Measurements from ENCODE around the gene PID1. TPM values are rescaled to one million over a fixed set of nuclear protein-coding genes. Genes with fewer than 3 reads are reported as not detected.

PID1 gene
- total RNA-seq, 2 donors from 2014 or later, result 13.0 to 13.8 TPM

DNA sequence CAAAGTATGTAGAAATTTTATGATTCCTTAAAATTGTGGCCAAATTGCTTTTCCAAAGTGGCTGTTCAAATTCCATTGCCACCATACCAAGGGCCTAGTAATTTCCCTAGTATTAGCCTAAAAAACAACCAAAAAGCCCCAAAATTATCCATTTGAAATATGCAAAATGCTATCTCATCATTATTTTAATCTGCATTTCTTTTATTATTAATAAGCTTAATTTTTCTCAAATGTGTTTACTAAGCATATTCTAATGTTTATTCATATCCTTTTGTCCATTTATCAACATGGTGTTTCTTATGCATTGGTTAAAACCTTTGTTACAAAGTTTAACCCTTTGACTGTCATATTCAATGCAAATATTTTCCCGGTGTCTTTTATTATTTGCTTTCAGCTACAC lies 48.0 kb downstream of the PID1 start:
- intact Hi-C loops (cut with DNase I), result no loop called here
- no peak for ATAC-seq
- no peaks in the 10 kb centered on the region for H3K27me3 ChIP-seq
- H3K4me1 ChIP-seq, result peaks cover 6% of the 10 kb centered on the region
- H3K36me3 ChIP-seq (replicated peaks in 1 of 2; ENCODE audit: insufficient read depth in 1 of 2, low read depth in 2 of 2), result no peaks in the 10 kb centered on the region
- 95 to 96% methylated on average over 1 of the region's 1 CpG for WGBS, 2 donors
- DNase-seq, result no peak
- H3K27ac ChIP-seq, result no peak overlapping the region
- TF ChIP-seq POLR2A (IDR thresholded peaks at IDR 0.05), result no peak
- H3K9me3 ChIP-seq, result no peaks in the 10 kb centered on the region
- no peak overlapping the region for H3K4me3 ChIP-seq

DNA sequence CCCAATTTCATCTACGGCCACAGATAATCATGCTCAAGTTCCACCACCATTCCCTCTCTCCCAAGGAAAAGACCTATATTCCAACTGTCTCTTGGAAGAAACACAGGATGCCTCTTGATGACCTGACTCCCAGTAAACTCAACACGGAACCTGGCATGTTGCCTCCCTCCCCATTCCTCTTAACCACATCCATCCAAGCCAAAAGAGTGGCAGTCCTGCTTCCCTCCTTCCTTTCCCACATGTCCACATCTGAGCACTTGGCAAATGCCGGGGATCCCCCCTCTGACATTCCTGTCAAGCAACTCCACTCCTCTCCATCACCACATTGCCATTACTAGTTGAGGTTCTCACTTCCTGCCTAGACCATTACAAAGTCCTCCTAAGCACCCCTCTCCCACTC lies 49.4 kb downstream of the PID1 start:
- H3K9me3 ChIP-seq, result no peaks in the 10 kb centered on the region
- WGBS, 2 donors, result 84% methylated on average over 3 of the region's 3 CpGs
- ATAC-seq (no peak), DNase-seq (no peak)
- TF ChIP-seq, protein P1, sequence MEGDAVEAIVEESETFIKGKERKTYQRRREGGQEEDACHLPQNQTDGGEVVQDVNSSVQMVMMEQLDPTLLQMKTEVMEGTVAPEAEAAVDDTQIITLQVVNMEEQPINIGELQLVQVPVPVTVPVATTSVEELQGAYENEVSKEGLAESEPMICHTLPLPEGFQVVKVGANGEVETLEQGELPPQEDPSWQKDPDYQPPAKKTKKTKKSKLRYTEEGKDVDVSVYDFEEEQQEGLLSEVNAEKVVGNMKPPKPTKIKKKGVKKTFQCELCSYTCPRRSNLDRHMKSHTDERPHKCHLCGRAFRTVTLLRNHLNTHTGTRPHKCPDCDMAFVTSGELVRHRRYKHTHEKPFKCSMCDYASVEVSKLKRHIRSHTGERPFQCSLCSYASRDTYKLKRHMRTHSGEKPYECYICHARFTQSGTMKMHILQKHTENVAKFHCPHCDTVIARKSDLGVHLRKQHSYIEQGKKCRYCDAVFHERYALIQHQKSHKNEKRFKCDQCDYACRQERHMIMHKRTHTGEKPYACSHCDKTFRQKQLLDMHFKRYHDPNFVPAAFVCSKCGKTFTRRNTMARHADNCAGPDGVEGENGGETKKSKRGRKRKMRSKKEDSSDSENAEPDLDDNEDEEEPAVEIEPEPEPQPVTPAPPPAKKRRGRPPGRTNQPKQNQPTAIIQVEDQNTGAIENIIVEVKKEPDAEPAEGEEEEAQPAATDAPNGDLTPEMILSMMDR (IDR thresholded peaks at IDR 0.05), result no peak
- no peak for TF ChIP-seq POLR2A (IDR thresholded peaks at IDR 0.05)
- intact Hi-C loops (cut with DNase I), result no loop called here
- no peaks in the 10 kb centered on the region for H3K36me3 ChIP-seq (replicated peaks in 1 of 2; ENCODE audit: insufficient read depth in 1 of 2, low read depth in 2 of 2)
- no peaks in the 10 kb centered on the region for H3K27me3 ChIP-seq
- no peak overlapping the region for H3K4me3 ChIP-seq
- peaks cover 6% of the 10 kb centered on the region for H3K4me1 ChIP-seq
- no peak overlapping the region for H3K27ac ChIP-seq

DNA sequence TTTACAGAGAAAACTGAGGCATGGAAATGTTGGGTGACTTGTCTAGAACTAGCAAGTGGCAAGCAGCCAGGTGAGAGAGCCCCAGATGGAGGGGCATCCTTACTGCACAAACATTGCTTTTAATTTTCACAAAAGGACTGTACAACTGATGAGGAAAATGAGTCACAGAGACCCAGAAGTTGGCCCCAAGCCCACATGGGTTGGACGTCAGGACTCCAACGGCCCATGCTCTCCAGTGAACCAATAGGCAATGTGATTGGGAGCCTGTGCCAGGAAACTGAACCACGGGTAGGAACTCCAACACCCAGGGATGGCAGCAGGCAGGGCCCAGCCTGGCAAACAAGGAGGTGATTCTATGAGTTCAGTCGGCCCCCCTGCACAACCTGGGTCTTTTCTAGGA lies 50.8 kb downstream of the PID1 start:
- intact Hi-C loops (cut with DNase I), result no loop called here
- Histone ChIP-seq H3K4me1 (peaks cover 6% of the 10 kb centered on the region), H3K4me3 (no peak overlapping the region), H3K27me3 (no peaks in the 10 kb centered on the region), H3K27ac (no peak overlapping the region), H3K9me3 (no peaks in the 10 kb centered on the region), H3K36me3 (replicated peaks in 1 of 2; ENCODE audit: insufficient read depth in 1 of 2, low read depth in 2 of 2) (no peaks in the 10 kb centered on the region)
- DNase-seq (no peak), ATAC-seq (no peak)
- WGBS, 2 donors, result 78 to 85% methylated on average over 4 of the region's 4 CpGs
- TF ChIP-seq POLR2A (IDR thresholded peaks at IDR 0.05), result no peak
- TF ChIP-seq, protein P1 (IDR thresholded peaks at IDR 0.05), result no peak

DNA sequence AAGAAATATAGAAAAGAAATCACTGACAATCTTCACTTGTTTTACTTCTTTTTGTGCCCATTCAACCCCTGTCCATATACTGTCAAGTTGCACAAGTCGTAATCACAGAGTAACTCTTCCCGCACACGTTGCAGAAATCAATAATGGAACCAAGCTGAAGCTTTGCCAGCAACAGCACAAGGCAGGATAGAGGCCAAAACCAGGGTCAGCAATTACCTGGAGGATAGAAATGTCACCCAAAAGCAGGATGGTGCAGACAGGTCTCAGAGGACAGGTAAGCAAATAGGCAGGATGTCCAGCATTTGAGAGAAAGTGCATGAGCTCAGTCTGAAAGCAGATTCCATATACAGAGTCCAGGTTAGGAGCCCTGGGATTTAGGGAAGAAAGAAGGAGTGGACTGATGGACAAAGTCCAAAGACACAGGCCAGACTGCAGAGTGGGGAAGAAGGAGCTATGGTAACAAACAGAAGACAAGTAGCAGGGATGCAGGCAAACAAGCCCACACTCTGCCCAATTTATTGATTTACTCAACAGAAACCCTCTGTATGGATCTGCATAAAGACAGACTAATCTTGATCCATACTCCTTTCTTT lies 52.7 kb downstream of the PID1 start:
- Histone ChIP-seq H3K4me3 (no peak overlapping the region), H3K27ac (no peak overlapping the region), H3K27me3 (no peaks in the 10 kb centered on the region), H3K9me3 (no peaks in the 10 kb centered on the region), H3K4me1 (peaks cover 6% of the 10 kb centered on the region), H3K36me3 (replicated peaks in 1 of 2; ENCODE audit: insufficient read depth in 1 of 2, low read depth in 2 of 2) (no peaks in the 10 kb centered on the region)
- TF ChIP-seq, protein P1 (IDR thresholded peaks at IDR 0.05), result no peak
- TF ChIP-seq POLR2A (IDR thresholded peaks at IDR 0.05), result no peak
- ATAC-seq, result no peak
- WGBS, 2 donors, result 9 to 12% methylated on average over 3 of the region's 3 CpGs
- intact Hi-C loops (cut with DNase I), result no loop called here
- no peak for DNase-seq

DNA sequence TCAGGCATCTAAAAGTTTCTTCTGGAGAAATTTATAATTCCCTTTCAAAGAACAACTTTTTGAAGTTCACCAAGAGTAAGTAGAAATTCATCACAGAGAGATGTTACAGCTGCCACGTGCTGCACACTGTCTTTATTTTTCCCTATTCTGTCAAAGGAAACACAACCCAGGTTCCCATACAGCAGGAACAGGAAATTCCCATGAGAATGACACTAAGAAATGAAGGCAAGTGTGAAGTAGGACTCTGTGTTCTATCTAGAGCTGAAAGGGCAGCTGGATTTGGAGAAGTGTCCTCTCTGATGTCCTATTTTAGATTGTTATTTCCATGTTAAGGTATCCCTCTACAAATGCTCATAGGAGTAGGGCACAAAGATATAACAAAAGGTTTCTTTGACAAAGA lies 58.8 kb downstream of the PID1 start:
- WGBS, 2 donors, result 0% methylated on average over 1 of the region's 1 CpG
- Histone ChIP-seq H3K27me3 (no peaks in the 10 kb centered on the region), H3K9me3 (no peaks in the 10 kb centered on the region), H3K36me3 (replicated peaks in 1 of 2; ENCODE audit: insufficient read depth in 1 of 2, low read depth in 2 of 2) (no peaks in the 10 kb centered on the region), H3K27ac (no peak overlapping the region), H3K4me1 (no peaks in the 10 kb centered on the region), H3K4me3 (no peak overlapping the region)
- intact Hi-C loops (cut with DNase I), result no loop called here
- TF ChIP-seq, protein P1 (IDR thresholded peaks at IDR 0.05), result no peak
- TF ChIP-seq POLR2A (IDR thresholded peaks at IDR 0.05), result no peak
- DNase-seq (no peak), ATAC-seq (no peak)

Data from body of pancreas (tissue), 4 donors.